Raji (cell line): ENCODE measurements around the gene SRPK2.
A peak's percentile ranks its signal among the peaks of the same experiment; 100 is the strongest.

Source experiments
- POLR2A ChIP-seq: IDR thresholded peaks from 2 replicates; pipeline ENCODE4 v1.6.1; 2011; ENCODE audit warnings: low read depth, low read length, control low read depth; ENCODE audit not compliant: insufficient read depth

SRPK2 gene

GRCh38 chr7:105387508-105388355, 989 bp downstream of the SRPK2 start:
- no peak for TF ChIP-seq POLR2A

DNA sequence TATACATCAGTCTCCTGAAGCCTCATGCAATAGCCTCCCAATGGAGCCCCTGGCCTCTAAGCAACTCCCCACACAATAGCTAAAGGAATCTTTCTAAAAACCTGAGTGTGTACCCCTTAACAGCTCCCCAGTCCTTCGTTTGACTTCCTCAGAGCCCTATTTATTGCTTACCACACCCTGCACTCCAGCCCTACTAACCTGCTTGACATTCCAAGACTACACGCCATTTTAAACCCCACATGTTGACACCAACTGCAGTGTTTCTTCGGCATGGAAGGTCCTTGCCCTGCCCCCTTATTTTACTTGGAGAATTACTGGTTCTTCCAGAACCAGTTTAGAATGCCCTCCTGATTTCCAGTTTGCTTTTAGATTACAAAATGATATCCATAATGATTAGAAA, 10.8 kb downstream of the SRPK2 start:
- no peak for TF ChIP-seq POLR2A

DNA sequence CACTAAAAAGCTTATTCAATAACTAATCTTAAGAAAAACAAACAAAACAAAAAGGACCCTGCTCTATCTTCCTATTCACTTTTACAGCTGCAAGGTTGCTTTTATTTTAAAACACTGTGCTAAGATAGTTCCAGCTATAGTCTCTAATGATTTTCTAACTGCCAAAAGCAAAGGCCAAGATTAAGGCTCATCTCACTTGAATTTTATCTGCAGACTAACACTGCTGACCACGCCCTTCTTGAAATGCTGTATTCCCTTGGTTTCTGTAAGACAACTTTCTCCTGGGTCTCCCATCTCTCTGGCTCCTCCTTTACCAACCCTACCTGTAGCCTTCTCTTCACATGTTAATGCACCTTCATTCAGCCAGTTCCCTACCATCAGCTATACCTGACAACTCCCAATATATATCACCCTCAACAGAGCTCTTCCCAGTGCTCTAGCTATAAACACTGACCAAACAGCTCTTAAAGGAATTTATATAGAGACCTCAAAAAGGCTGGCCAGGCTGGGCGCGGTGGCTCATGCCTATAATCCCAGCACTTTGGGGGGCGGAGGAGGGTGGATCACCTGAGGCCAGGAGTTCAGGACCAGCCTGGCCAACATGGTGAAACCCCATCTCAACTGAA, 11.7 kb downstream of the SRPK2 start:
- no peak for TF ChIP-seq POLR2A

DNA sequence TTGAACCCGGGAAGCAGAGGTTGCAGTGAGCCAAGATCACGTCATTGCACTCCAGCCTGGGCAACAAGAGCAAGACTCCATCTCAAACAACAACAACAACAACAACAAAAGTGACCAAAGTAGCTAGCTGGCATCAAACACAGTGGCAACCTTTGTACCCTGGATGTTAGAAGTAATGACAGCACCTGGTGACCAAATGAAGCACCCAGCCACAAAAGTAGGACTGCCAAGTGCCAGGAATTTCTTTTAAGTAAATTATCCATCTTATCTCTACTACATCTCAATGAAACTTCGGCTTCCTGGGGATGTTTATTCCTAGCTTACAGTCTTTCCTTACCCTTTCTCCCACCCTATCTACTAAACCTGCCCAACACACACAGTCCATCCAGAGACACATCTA, 18.8 kb downstream of the SRPK2 start:
- no peak for TF ChIP-seq POLR2A

DNA sequence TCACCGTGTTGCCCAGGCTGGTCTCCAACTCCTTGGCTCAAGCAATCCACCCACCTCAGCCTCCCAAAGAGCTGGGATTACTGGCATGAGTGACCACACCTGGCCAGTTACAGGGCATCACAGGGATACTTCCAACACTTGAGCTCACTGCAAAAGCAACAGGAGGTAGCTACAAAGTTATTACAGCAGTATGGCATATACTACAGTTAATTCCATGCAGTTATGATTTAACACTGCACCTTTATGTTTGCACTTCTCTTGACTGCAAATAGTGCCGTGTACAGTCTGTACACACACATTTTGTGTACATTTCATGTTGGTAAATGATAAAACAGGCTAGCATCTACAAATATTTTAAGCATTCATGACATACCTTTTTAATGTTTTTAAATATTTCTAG, 21.3 kb downstream of the SRPK2 start:
- no peak for TF ChIP-seq POLR2A

GRCh38 chr7:105365541-105366534, 22.9 kb downstream of the SRPK2 start:
- TF ChIP-seq POLR2A: no peak

DNA sequence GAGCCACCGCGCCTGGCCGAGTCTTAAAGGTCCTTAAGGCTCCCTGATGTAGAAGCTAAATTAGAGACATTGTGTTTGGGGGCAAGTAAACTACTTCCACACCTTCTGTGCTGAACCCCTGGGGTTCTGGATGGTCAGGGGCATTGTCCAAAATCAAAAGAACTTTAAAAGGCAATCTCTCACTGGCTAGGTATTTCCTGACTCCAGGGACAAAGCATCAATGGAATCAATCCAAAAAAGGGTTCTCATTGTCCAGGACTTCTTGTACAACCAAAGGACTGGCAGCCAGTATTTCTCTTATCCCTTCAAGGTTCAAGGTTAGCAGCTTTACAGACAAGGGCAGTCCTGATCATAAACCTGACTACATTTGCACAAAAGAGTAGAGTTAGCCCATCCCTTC, 24.0 kb downstream of the SRPK2 start:
- TF ChIP-seq POLR2A: no peak

GRCh38 chr7:105355701-105356100, 33.0 kb downstream of the SRPK2 start:
- no peak for TF ChIP-seq POLR2A

DNA sequence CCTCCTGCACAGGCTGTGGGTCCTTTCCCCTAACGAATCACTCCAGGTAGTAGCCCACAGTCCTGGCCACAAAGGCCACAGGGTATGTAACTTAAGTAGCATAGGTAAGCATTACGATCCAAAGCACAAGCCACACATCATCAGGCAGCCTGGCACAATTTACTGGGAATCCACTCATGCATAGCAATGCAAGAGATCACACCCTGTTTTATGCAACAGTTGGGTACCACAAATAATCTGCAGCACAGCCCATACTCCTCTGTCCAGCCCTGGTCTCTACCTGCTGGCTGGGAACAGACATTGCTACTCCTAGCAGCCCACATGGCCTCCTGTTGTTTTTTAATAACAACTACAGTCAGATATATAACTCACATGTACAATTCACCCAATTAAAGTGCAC, 34.3 kb downstream of the SRPK2 start:
- no peak for TF ChIP-seq POLR2A

DNA sequence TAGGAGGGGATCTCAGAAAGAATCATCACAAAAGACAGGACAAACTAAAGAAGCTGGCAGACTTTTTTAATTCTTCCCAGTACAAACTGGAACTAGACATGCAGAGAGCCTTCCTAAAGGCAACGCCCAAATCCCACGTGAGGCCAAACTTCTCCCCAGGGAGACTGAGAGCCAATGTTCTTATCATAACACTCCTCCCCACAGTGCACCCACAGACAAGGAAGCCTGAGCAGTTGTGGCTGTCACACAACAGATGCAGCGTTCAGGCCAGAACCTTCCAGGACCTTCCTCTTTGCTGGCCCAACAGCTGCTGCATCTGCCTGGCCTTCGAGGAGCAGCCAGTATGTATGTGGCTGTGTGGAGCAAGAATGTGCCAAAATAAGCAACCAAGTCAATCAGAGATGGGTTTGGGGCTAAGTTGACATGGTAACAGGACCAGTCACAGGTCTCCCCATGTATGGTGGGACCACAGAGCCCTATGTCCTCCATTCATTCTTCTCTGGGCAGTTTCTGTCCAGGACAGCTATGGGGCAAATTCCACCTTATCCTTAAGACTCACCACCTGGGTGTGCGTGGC, 34.9 kb downstream of the SRPK2 start:
- no peak for TF ChIP-seq POLR2A

- no peak for TF ChIP-seq POLR2A
These were observed 35.6 kb downstream of the SRPK2 start for GRCh38 chr7:105352901-105353668.

- 0 out of 2 replicates have a peak, but pooled peaks have one; percentile 15 for TF ChIP-seq POLR2A
These were observed 36.6 kb downstream of the SRPK2 start for GRCh38 chr7:105352018-105352612.

DNA sequence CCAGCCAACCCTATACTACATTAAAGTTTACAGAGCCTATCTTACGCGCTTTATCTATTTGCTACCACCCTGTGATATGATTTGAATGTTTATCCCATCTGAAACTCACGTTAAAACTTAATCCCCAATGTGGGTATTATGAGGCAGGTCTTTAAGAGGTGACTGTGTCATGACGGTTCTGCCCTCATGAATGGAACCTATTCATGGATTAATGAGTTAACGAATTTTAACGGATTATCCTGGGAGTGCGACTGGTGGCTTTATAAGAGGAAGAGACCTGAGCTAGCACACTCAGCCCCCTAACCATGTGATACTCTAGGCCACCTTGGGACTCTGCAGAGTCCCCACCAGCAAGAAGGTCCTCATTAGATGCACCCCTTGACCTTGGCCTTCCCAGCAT, 37.8 kb downstream of the SRPK2 start:
- TF ChIP-seq POLR2A: no peak
